Mesenchymal stem cell (in vitro differentiated cells and primary cell): Measurements from ENCODE around the gene CA5A.
"Not testable (repeated sequence)": the region's sequence is repeated elsewhere in the genome, so short reads cannot be mapped to it uniquely, and the experiment has no call there.

Experiments
- DNase-seq: peaks from one replicate; pipeline ENCODE4 v3.0.0-alpha.2; 2013
- H2AFZ ChIP-seq: one replicate; pipeline ENCODE4 v1.6.1; 2013; ENCODE audit warnings: low read depth, mild to moderate bottlenecking, control low read depth, inconsistent platforms, low read length, moderate library complexity
- H2AK5ac ChIP-seq: 2 replicates; pipeline ENCODE4 v1.6.1; 2013; ENCODE audit warnings: low read length, moderate library complexity, mild to moderate bottlenecking, inconsistent platforms; ENCODE audit not compliant: severe bottlenecking
- H2BK120ac ChIP-seq: one replicate; pipeline ENCODE4 v1.6.1; 2013; ENCODE audit warnings: low read depth, mild to moderate bottlenecking, inconsistent platforms, low read length, moderate library complexity
- H2BK12ac ChIP-seq, 2 experiments: one replicate each; pipeline ENCODE4 v1.6.1; 2013; ENCODE audit warnings: inconsistent platforms in 2 of 2, low read length in 2 of 2, mild to moderate bottlenecking in 2 of 2, moderate library complexity in 2 of 2, control low read depth in 1 of 2
- H2BK15ac ChIP-seq: one replicate; pipeline ENCODE4 v1.6.1; 2013; ENCODE audit warnings: mild to moderate bottlenecking, low read depth, inconsistent platforms; ENCODE audit not compliant: poor library complexity, severe bottlenecking
- H2BK5ac ChIP-seq: 2 replicates; pipeline ENCODE4 v1.6.1; 2013; ENCODE audit warnings: low read depth, mild to moderate bottlenecking, low read length, control low read depth, inconsistent platforms; ENCODE audit not compliant: poor library complexity, severe bottlenecking
- H3K14ac ChIP-seq, 2 experiments: one replicate each; pipeline ENCODE4 v1.6.1; 2013; ENCODE audit warnings: inconsistent platforms in 2 of 2, low read length in 2 of 2, control low read depth in 1 of 2, mild to moderate bottlenecking in 1 of 2, moderate library complexity in 1 of 2
- H3K18ac ChIP-seq, 2 experiments: one replicate each; pipeline ENCODE4 v1.6.1; 2013; ENCODE audit warnings: inconsistent platforms in 2 of 2, low read length in 2 of 2, control low read depth in 1 of 2, low read depth in 1 of 2, mild to moderate bottlenecking in 1 of 2
- H3K23ac ChIP-seq, 2 experiments: one replicate each; pipeline ENCODE4 v1.6.1; 2013; ENCODE audit warnings: inconsistent platforms in 2 of 2, low read length in 2 of 2, mild to moderate bottlenecking in 2 of 2, moderate library complexity in 2 of 2, control low read depth in 1 of 2
- H3K27ac ChIP-seq: 2 replicates; pipeline ENCODE4 v1.5.1; 2013; ENCODE audit warnings: mild to moderate bottlenecking, moderate library complexity, low read length, control low read depth, inconsistent platforms; ENCODE audit not compliant: poor library complexity, severe bottlenecking
- H3K27me3 ChIP-seq, 2 experiments: 2 replicates each; pipeline versions ENCODE4 v1.6.1 to v1.7.0; 2013; ENCODE audit warnings: low read length in 2 of 2, mild to moderate bottlenecking in 2 of 2, moderate library complexity in 2 of 2, control low read depth in 1 of 2, inconsistent platforms in 1 of 2; ENCODE audit not compliant: control insufficient read depth in 1 of 2, insufficient read depth in 1 of 2
- H3K36me3 ChIP-seq, 2 experiments: 2 replicates each; pipeline versions ENCODE4 v1.6.1 to v1.7.0; 2013; ENCODE audit warnings: low read length in 2 of 2, control low read depth in 1 of 2, inconsistent platforms in 1 of 2, low read depth in 1 of 2, mild to moderate bottlenecking in 1 of 2; ENCODE audit not compliant: insufficient read depth in 2 of 2, control insufficient read depth in 1 of 2
- H3K4ac ChIP-seq, 2 experiments: one replicate each; pipeline ENCODE4 v1.6.1; 2013; ENCODE audit warnings: inconsistent platforms in 2 of 2, low read length in 2 of 2, mild to moderate bottlenecking in 2 of 2, moderate library complexity in 2 of 2, control low read depth in 1 of 2, low read depth in 1 of 2
- H3K4me1 ChIP-seq: 2 replicates; pipeline ENCODE4 v1.6.1; 2013; ENCODE audit warnings: low read depth, low read length, control low read depth; ENCODE audit not compliant: control insufficient read depth, insufficient read depth
- H3K4me2 ChIP-seq: 2 replicates; pipeline ENCODE4 v1.6.1; 2013; ENCODE audit warnings: low read length, mild to moderate bottlenecking, inconsistent platforms; ENCODE audit not compliant: poor library complexity, severe bottlenecking
- H3K4me3 ChIP-seq, 2 experiments: 2 replicates each; pipeline versions ENCODE4 v1.5.1 to v1.7.0; 2013; ENCODE audit warnings: low read length in 2 of 2, mild to moderate bottlenecking in 2 of 2, control low read depth in 1 of 2, low read depth in 1 of 2; ENCODE audit not compliant: insufficient read depth in 1 of 2
- H3K79me1 ChIP-seq: replicated peaks from 2 replicates; pipeline ENCODE4 v1.6.1; 2013; ENCODE audit warnings: mild to moderate bottlenecking, control low read depth, low read length, inconsistent platforms; ENCODE audit not compliant: poor library complexity, severe bottlenecking
- H3K9ac ChIP-seq: 2 replicates; pipeline ENCODE4 v1.7.0; 2013; ENCODE audit warnings: mild to moderate bottlenecking, low read length, moderate library complexity
- H3K9me3 ChIP-seq: 2 replicates; pipeline ENCODE4 v1.7.0; 2013; ENCODE audit warnings: mild to moderate bottlenecking, low read length; ENCODE audit not compliant: control insufficient read depth
- H4K8ac ChIP-seq: one replicate; pipeline ENCODE4 v1.6.1; 2013; ENCODE audit warnings: inconsistent platforms, mild to moderate bottlenecking, low read length, moderate library complexity
- H4K91ac ChIP-seq: one replicate; pipeline ENCODE4 v1.6.1; 2013; ENCODE audit warnings: mild to moderate bottlenecking, low read length, inconsistent platforms
- WGBS: methylation state at CpG from one replicate; pipeline ENCODE4 v1.1.7; 2013; ENCODE audit warnings: mixed read lengths; 5-methylcytosine and 5-hydroxymethylcytosine counted together

Gene CA5A

DNA sequence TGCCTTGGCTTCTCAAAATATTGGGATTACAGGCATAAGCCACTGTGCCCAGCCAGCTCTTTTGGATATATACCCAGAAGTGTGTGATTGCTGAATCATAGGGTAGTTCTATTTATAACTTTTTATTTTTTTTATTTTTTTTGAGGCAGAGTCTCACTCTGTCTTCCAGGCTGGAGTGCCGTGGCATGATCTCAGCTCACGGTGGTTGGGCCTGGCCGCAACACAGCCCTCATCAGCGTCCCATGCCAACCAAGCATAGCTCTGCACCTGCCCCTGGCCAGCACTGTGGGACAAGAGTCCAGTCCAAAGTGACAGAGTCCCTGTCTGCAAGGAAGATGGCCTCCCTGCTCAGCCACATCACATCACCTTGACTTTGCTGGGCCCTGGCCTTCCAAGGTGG, 42.3 kb downstream of the CA5A start:
- not testable (repeated sequence) for H4K91ac ChIP-seq, H3K27me3 ChIP-seq, H3K9me3 ChIP-seq, H3K4me2 ChIP-seq, H2BK12ac ChIP-seq, H2BK5ac ChIP-seq, H3K4me3 ChIP-seq, H2AFZ ChIP-seq, H3K4me1 ChIP-seq, H3K14ac ChIP-seq, H3K23ac ChIP-seq, DNase-seq, H2AK5ac ChIP-seq, H3K4ac ChIP-seq, H2BK120ac ChIP-seq, H3K27ac ChIP-seq, H3K18ac ChIP-seq, H2BK15ac ChIP-seq, H4K8ac ChIP-seq, H3K79me1 ChIP-seq, H3K36me3 ChIP-seq, H3K9ac ChIP-seq
- WGBS = 64% methylated on average over 4 of the region's 4 CpGs

DNA sequence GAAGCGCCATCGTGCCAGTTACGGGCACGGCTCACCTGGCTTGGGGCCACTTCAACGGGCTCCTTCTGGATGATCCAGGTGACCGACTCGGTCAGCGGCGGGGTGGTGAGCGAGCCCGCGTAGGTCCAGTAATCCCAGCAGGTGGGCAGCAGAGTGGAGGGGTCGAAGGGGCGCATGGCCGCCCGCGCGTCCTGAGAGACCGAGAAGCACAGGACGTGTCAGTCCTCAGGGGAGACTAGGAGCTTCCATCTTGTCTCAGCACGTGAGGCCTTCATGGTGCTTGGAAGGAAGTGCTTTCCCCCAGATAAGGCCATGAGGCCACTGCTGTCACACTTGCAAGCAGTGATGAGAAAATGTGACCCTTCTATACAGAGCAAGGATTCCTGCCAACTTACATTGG, 44.6 kb downstream of the CA5A start:
- H2BK15ac ChIP-seq = no peak overlapping the region
- no peak overlapping the region for H3K18ac ChIP-seq
- no peak overlapping the region for H2BK12ac ChIP-seq
- H2AK5ac ChIP-seq = no peak overlapping the region
- H3K4me3 ChIP-seq = no peak overlapping the region
- H3K4ac ChIP-seq = no peak overlapping the region
- H4K8ac ChIP-seq = no peak overlapping the region
- H3K4me1 ChIP-seq = peaks cover 5% of the 10 kb centered on the region
- H3K27me3 ChIP-seq = no peaks in the 10 kb centered on the region
- H3K14ac ChIP-seq = no peak overlapping the region
- H2BK5ac ChIP-seq = no peak overlapping the region
- H3K23ac ChIP-seq = no peak overlapping the region
- no peak overlapping the region for H3K27ac ChIP-seq
- H3K36me3 ChIP-seq = no peaks in the 10 kb centered on the region
- H3K79me1 ChIP-seq = no peaks in the 10 kb centered on the region
- no peaks in the 10 kb centered on the region for H3K9me3 ChIP-seq
- no peak for DNase-seq
- no peak overlapping the region for H2BK120ac ChIP-seq
- WGBS = 95% methylated on average over 21 of the region's 21 CpGs
- H4K91ac ChIP-seq = peak overlapping the region; percentile 2
- no peak overlapping the region for H3K4me2 ChIP-seq
- no peak overlapping the region for H3K9ac ChIP-seq
- H2AFZ ChIP-seq = no peak overlapping the region

DNA sequence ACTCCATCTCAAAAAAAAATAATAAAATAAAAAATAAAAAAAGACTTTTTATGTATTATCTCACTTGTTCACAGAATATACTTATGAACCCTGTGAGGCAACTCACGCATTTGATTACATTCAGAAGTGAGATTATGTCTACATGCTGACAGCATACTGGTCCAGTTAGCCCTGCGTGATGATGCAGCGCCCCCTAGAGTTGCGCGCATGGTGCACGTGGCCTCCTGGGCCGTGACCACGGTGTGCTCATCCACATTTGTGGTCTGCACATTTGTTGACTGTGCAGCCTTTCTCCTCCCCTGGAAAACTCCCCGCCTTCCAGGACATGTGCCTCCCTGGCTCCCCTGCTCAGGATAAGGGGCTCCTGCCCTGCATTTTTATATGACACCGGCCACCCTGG, 46.6 kb downstream of the CA5A start:
- H2BK120ac ChIP-seq, H3K27ac ChIP-seq, H3K79me1 ChIP-seq, H3K14ac ChIP-seq, H3K18ac ChIP-seq, H3K4me2 ChIP-seq, H3K36me3 ChIP-seq, H2BK12ac ChIP-seq, H4K91ac ChIP-seq, DNase-seq, H2AFZ ChIP-seq, H2BK15ac ChIP-seq, H3K27me3 ChIP-seq, H3K4me3 ChIP-seq, H3K23ac ChIP-seq, H3K4ac ChIP-seq, H2AK5ac ChIP-seq, H4K8ac ChIP-seq, H3K4me1 ChIP-seq, H2BK5ac ChIP-seq, H3K9ac ChIP-seq, H3K9me3 ChIP-seq: not testable (repeated sequence)
- 94% methylated on average over 9 of the region's 10 CpGs for WGBS

DNA sequence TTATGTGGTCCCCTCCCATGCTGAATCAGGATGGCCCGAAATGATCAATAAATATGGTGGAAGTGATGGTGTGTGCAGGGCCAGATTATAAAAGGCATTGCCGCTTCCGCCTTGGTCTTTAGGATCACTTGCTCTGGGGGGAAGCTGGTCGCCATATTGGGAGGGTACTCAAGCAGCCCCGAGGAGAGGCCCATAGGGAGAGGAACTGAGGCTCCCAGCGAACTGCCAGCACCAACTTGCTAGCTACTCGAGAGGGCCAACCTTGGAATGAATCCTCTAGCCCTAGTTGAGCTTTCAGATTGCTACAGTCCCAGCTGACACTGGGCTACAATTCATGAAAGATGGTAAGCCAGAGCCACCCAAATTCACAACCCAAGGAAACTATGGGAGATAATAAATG, 48.0 kb downstream of the CA5A start:
- not testable (repeated sequence) for H3K27me3 ChIP-seq, H3K14ac ChIP-seq, H3K27ac ChIP-seq, H2AFZ ChIP-seq, H3K79me1 ChIP-seq, H2BK12ac ChIP-seq, H2BK120ac ChIP-seq, H3K4ac ChIP-seq, H2BK5ac ChIP-seq, H3K4me3 ChIP-seq, H4K91ac ChIP-seq, H3K4me1 ChIP-seq, H3K36me3 ChIP-seq, H3K9me3 ChIP-seq, H2BK15ac ChIP-seq, H3K23ac ChIP-seq, H3K4me2 ChIP-seq, H3K18ac ChIP-seq, H3K9ac ChIP-seq, H4K8ac ChIP-seq, DNase-seq, H2AK5ac ChIP-seq
- 81% methylated on average over 6 of the region's 7 CpGs for WGBS
